Measurements from ENCODE around the gene MLXIP. TPM values are rescaled to one million over a fixed set of nuclear protein-coding genes. Genes with fewer than 3 reads are reported as not detected.
"Not testable (repeated sequence)": the region's sequence is repeated elsewhere in the genome, so short reads cannot be mapped to it uniquely, and the experiment has no call there.

MLXIP gene
- total RNA-seq, 1 experiment from 2014 or later = 16.7 TPM

DNA sequence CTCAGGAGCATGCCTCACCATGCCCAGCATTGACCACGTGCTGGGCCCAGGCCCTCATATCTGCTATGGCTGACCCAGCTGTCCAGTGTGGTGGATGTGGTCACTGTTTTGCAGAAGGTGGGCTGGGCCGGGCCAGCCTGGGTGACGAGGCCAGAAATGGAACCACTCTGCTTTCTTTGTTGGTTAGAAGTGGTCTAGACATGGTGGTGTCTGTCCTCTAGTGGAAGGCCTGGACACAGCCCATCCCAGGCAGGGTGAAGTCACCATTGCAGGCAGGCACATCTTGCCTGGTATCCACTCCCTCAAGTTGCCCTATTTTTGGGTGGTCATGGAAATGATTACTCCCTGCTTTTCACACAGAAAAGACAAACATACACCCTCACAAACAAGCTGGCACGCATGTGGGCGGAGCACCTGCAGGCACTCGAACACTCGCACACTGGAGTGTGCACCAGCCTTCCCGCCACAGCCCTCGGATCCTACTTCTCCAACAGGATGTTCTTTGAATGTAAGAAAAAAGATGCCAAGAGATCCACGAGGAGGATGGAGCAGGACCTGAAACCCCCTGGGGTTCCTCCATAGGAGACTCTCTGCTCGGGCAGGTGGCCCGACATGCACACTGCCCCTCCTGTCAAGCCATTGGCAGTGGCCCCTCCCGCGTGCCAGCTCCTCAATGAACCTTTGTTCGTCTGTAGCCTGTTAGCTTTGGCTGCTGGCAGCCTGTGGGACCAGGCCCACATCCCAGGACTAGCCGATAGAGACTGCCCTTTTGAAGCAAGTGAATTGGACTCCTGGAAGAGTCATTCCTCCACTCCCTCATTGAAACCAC lies 38.4 kb downstream of the MLXIP start:
- H3K27ac ChIP-seq (ENCODE audit: low read length) = no peak overlapping the region
- no peak for TF ChIP-seq EZH2 (IDR thresholded peaks at IDR 0.05; ENCODE audit: low read length, unreplicated experiment)
- TF ChIP-seq, protein P1, sequence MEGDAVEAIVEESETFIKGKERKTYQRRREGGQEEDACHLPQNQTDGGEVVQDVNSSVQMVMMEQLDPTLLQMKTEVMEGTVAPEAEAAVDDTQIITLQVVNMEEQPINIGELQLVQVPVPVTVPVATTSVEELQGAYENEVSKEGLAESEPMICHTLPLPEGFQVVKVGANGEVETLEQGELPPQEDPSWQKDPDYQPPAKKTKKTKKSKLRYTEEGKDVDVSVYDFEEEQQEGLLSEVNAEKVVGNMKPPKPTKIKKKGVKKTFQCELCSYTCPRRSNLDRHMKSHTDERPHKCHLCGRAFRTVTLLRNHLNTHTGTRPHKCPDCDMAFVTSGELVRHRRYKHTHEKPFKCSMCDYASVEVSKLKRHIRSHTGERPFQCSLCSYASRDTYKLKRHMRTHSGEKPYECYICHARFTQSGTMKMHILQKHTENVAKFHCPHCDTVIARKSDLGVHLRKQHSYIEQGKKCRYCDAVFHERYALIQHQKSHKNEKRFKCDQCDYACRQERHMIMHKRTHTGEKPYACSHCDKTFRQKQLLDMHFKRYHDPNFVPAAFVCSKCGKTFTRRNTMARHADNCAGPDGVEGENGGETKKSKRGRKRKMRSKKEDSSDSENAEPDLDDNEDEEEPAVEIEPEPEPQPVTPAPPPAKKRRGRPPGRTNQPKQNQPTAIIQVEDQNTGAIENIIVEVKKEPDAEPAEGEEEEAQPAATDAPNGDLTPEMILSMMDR (conservative IDR thresholded peaks at IDR 0.05; ENCODE audit: low read depth, low read length) = no peak
- no peak for TF ChIP-seq EZH2phosphoT487 (IDR thresholded peaks at IDR 0.05; ENCODE audit: borderline replicate concordance, low read length)
- no peaks in the 10 kb centered on the region; the same call in 1 of the 2 replicates for H3K36me3 ChIP-seq (ENCODE audit: low read depth, low read length)
- POLR2A ChIA-PET (ENCODE audit: unreplicated experiment) = interaction anchor here (1.1 kb wide), 1 partner anchor 39 kb away, joined by 3 read pairs; no protein-coding TSS in a partner anchor
- H3K9me2 ChIP-seq (replicated peaks; ENCODE audit: low read length) = no peaks in the 10 kb centered on the region
- intact Hi-C loops (cut with micrococcal nuclease) = no loop called here
- H3F3A ChIP-seq (ENCODE audit: low read length, unreplicated experiment) = peaks cover under 1% of the 10 kb centered on the region
- BruUV-seq (replicated peaks) = no TSS peak
- H3K4me2 ChIP-seq (ENCODE audit: low read length) = no peak overlapping the region
- no peak overlapping the region for H2AFZ ChIP-seq (ENCODE audit: low read length)
- no peak overlapping the region for H3K4me3 ChIP-seq (ENCODE audit: low read length)
- H3K27me3 ChIP-seq (ENCODE audit: low read length) = no peaks in the 10 kb centered on the region
- DNase-seq = no peak
- peaks cover 9% of the 10 kb centered on the region for H3K4me1 ChIP-seq (ENCODE audit: insufficient read depth, low read length)
- H4K20me1 ChIP-seq (ENCODE audit: low read length) = 0 out of 2 replicates have a peak, but pooled peaks cover 2% of the 10 kb centered on the region
- H3K79me2 ChIP-seq (ENCODE audit: low read length) = peaks cover 66% of the 10 kb centered on the region
- no peaks in the 10 kb centered on the region for H3K9me3 ChIP-seq (ENCODE audit: low read length)
- no peak for ATAC-seq
- no peak overlapping the region for H3K9ac ChIP-seq (ENCODE audit: low read length)
- CTCF ChIA-PET = no interaction called here

- H3K79me2 ChIP-seq (ENCODE audit: low read length) = peaks cover 62% of the 10 kb centered on the region
- ChIA-PET POLR2A (ENCODE audit: unreplicated experiment) (interaction anchor here (0.6 kb wide), 1 partner anchor 19 kb away, joined by 3 read pairs; no protein-coding TSS in a partner anchor), CTCF (no interaction called here)
- H3K36me3 ChIP-seq (ENCODE audit: low read depth, low read length) = no peaks in the 10 kb centered on the region; the same call in 1 of the 2 replicates
- H2AFZ ChIP-seq (ENCODE audit: low read length) = no peak overlapping the region
- TF ChIP-seq EZH2 (IDR thresholded peaks at IDR 0.05; ENCODE audit: low read length, unreplicated experiment) = no peak
- no peak for TF ChIP-seq EZH2phosphoT487 (IDR thresholded peaks at IDR 0.05; ENCODE audit: borderline replicate concordance, low read length)
- TF ChIP-seq, protein P1 (conservative IDR thresholded peaks at IDR 0.05; ENCODE audit: low read depth, low read length) = no peak
- no peaks in the 10 kb centered on the region for H3F3A ChIP-seq (ENCODE audit: low read length, unreplicated experiment)
- H3K4me2 ChIP-seq (ENCODE audit: low read length) = no peak overlapping the region
- no TSS peak for BruUV-seq (replicated peaks)
- H4K20me1 ChIP-seq (ENCODE audit: low read length) = 0 out of 2 replicates have a peak, but pooled peaks cover 4% of the 10 kb centered on the region
- H3K9ac ChIP-seq (ENCODE audit: low read length) = no peak overlapping the region
- no peak; the same call in 1 of the 2 replicates for ATAC-seq
- intact Hi-C loops (cut with micrococcal nuclease) = no loop called here
- no peaks in the 10 kb centered on the region for H3K9me2 ChIP-seq (replicated peaks; ENCODE audit: low read length)
- no peaks in the 10 kb centered on the region for H3K27me3 ChIP-seq (ENCODE audit: low read length)
- DNase-seq = no peak
- H3K9me3 ChIP-seq (ENCODE audit: low read length) = no peaks in the 10 kb centered on the region
- H3K4me3 ChIP-seq (ENCODE audit: low read length) = no peak overlapping the region
- no peak overlapping the region for H3K27ac ChIP-seq (ENCODE audit: low read length)
- H3K4me1 ChIP-seq (ENCODE audit: insufficient read depth, low read length) = peaks cover 2% of the 10 kb centered on the region; the same call in 1 of the 2 replicates
Observed at GRCh38 chr12:122117979-122118378, 39.4 kb downstream of the MLXIP start.

- H3K4me1 ChIP-seq (ENCODE audit: insufficient read depth, low read length); H3K27me3 ChIP-seq (ENCODE audit: low read length); H3K4me2 ChIP-seq (ENCODE audit: low read length); H3K9me2 ChIP-seq (replicated peaks; ENCODE audit: low read length); CTCF ChIA-PET; POLR2A ChIA-PET (ENCODE audit: unreplicated experiment); H2AFZ ChIP-seq (ENCODE audit: low read length); H3K9me3 ChIP-seq (ENCODE audit: low read length); BruUV-seq (replicated peaks); H4K20me1 ChIP-seq (ENCODE audit: low read length); ATAC-seq; H3K36me3 ChIP-seq (ENCODE audit: low read depth, low read length); H3K27ac ChIP-seq (ENCODE audit: low read length); DNase-seq; intact Hi-C loops (cut with micrococcal nuclease); H3K9ac ChIP-seq (ENCODE audit: low read length); H3K4me3 ChIP-seq (ENCODE audit: low read length); H3F3A ChIP-seq (ENCODE audit: low read length, unreplicated experiment): not testable (repeated sequence)
- peaks cover 73% of the 10 kb centered on the region for H3K79me2 ChIP-seq (ENCODE audit: low read length)
Observed at GRCh38 chr12:122121341-122121740, 42.8 kb downstream of the MLXIP start.

Measured in PC-3 (cell line).